KMS-11 (cell line): ENCODE results near the gene ADCY5.

Experiments
- H2AFZ ChIP-seq: fragments of 200-600 bp; sonication (generic); 2 replicates; pipeline ENCODE4 v1.6.1; 2016; ENCODE audit warnings: antibody characterized with exemption, mixed run types, low read depth
- H3K27ac ChIP-seq: fragments of 200-600 bp; sonication (generic); 2 replicates; pipeline ENCODE4 v1.6.1; 2016; ENCODE audit warnings: mild to moderate bottlenecking, mixed run types
- H3K27me3 ChIP-seq: fragments of 200-600 bp; sonication (generic); 2 replicates; pipeline ENCODE4 v1.6.1; 2017; ENCODE audit warnings: mild to moderate bottlenecking, low read depth, mixed run types, moderate library complexity; ENCODE audit not compliant: insufficient read depth
- H3K36me3 ChIP-seq: fragments of 200-600 bp; sonication (generic); 2 replicates; pipeline ENCODE4 v1.6.1; 2017; ENCODE audit warnings: mild to moderate bottlenecking, mixed run types; ENCODE audit not compliant: insufficient read depth
- H3K4me1 ChIP-seq: fragments of 200-600 bp; sonication (generic); 2 replicates; pipeline ENCODE4 v1.6.1; 2016; ENCODE audit warnings: mild to moderate bottlenecking, low read depth, mixed run types; ENCODE audit not compliant: poor library complexity, severe bottlenecking
- H3K4me2 ChIP-seq: fragments of 200-600 bp; sonication (generic); 2 replicates; pipeline ENCODE4 v1.7.0; 2016; ENCODE audit warnings: mild to moderate bottlenecking, mixed run types
- H3K4me3 ChIP-seq: fragments of 200-600 bp; sonication (generic); IDR thresholded peaks from 2 replicates; pipeline ENCODE4 v1.6.1; 2017; ENCODE audit warnings: low read depth, low read length, mixed read lengths; ENCODE audit not compliant: insufficient read depth
- H3K79me2 ChIP-seq: fragments of 200-600 bp; sonication (generic); 2 replicates; pipeline ENCODE4 v1.6.1; 2016; ENCODE audit warnings: low read depth, mixed run types; ENCODE audit not compliant: insufficient read depth
- H3K9ac ChIP-seq: fragments of 200-600 bp; sonication (generic); 2 replicates; pipeline ENCODE4 v1.6.1; 2016; ENCODE audit warnings: mild to moderate bottlenecking, mixed run types
- H4K20me1 ChIP-seq: fragments of 200-600 bp; sonication (generic); 2 replicates; pipeline ENCODE4 v1.6.1; 2016; ENCODE audit warnings: mild to moderate bottlenecking, mixed run types; ENCODE audit not compliant: insufficient read depth
- TF ChIP-seq, protein P1 (sequence below): fragments of 200-600 bp; sonication (generic); conservative IDR thresholded peaks from 2 replicates; pipeline ENCODE4 v1.6.1; 2017; ENCODE audit warnings: low read depth, mild to moderate bottlenecking, antibody characterized with exemption, low read length, moderate library complexity, mixed read lengths

ADCY5 gene

DNA sequence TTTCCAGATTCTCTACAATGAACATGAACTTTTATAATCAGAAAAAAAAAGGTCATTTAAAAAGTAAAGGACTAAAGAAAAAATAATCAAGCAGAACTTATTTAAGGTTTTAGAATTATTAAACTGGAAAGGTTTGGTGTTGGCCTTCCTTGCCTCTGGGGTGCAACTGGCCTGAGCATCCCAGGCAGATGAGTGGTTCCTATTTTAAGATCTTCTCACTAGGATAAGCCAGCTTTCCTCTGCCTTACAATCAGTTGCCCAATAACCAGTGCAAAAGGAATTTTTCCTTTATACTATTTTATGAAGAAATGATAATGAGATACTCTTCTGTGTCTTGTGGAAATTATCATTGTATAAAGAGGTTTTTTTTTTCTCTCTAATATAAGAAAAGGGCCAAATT is 190.5 kb downstream of the ADCY5 start:
- TF ChIP-seq, protein P1, sequence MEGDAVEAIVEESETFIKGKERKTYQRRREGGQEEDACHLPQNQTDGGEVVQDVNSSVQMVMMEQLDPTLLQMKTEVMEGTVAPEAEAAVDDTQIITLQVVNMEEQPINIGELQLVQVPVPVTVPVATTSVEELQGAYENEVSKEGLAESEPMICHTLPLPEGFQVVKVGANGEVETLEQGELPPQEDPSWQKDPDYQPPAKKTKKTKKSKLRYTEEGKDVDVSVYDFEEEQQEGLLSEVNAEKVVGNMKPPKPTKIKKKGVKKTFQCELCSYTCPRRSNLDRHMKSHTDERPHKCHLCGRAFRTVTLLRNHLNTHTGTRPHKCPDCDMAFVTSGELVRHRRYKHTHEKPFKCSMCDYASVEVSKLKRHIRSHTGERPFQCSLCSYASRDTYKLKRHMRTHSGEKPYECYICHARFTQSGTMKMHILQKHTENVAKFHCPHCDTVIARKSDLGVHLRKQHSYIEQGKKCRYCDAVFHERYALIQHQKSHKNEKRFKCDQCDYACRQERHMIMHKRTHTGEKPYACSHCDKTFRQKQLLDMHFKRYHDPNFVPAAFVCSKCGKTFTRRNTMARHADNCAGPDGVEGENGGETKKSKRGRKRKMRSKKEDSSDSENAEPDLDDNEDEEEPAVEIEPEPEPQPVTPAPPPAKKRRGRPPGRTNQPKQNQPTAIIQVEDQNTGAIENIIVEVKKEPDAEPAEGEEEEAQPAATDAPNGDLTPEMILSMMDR: no peak
- H4K20me1 ChIP-seq: no peaks in the 10 kb centered on the region
- H3K4me1 ChIP-seq: peaks cover 17% of the 10 kb centered on the region
- H3K9ac ChIP-seq: no peak overlapping the region
- no peak overlapping the region for H3K4me2 ChIP-seq
- no peaks in the 10 kb centered on the region for H3K79me2 ChIP-seq
- H3K4me3 ChIP-seq: no peak overlapping the region
- no peaks in the 10 kb centered on the region for H3K36me3 ChIP-seq
- H3K27me3 ChIP-seq: no peaks in the 10 kb centered on the region
- H3K27ac ChIP-seq: no peak overlapping the region
- H2AFZ ChIP-seq: no peak overlapping the region

GRCh38 chr3:123256256-123256655 is 192.6 kb downstream of the ADCY5 start:
- no peaks in the 10 kb centered on the region for H3K79me2 ChIP-seq
- H3K4me3 ChIP-seq: no peak overlapping the region
- H4K20me1 ChIP-seq: no peaks in the 10 kb centered on the region
- no peak overlapping the region for H3K4me2 ChIP-seq
- H3K27me3 ChIP-seq: no peaks in the 10 kb centered on the region
- TF ChIP-seq, protein P1: no peak
- no peak overlapping the region for H3K9ac ChIP-seq
- H3K27ac ChIP-seq: no peak overlapping the region
- peaks cover 7% of the 10 kb centered on the region for H3K4me1 ChIP-seq
- no peaks in the 10 kb centered on the region for H3K36me3 ChIP-seq
- no peak overlapping the region for H2AFZ ChIP-seq

DNA sequence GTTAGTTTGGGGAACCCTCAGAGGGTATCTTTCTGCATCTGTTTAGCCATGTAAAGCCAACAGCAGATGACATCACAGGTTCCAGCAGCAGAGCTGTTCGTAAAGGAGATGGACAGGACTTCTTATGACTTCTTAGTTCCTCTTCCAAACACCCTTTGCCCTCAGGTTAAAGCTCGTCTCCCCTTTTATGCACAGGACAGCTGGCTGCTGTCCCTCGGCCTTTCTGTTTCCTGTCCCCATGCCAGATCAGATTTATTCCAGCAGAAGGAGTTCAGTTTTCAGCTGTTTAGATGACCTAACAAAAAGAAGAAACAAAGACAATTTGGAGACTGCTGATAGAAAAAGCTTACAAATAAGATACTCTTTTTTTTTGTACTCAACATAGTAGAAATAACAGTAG is 202.0 kb downstream of the ADCY5 start:
- no peak overlapping the region for H3K27ac ChIP-seq

DNA sequence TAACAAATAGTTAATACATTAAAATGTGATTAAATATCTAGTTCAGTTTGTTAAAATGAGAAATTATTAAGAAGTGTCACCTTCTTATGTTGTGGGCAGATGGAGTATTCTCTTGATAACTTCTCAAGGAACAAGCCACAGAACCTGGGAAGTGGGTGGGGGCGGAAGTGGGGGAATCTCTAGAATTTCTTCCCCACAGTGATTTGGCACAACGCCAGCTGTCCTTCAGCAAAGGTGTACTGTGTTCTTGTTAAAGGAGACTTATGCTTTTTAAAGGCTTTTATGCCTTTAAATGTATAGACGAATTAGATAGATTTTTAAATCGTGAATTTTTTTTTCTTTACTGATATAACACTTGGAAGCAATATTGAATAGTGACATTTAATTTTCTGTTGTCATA is 204.8 kb downstream of the ADCY5 start:
- H3K9ac ChIP-seq: no peak overlapping the region
- H2AFZ ChIP-seq: no peak overlapping the region
- no peaks in the 10 kb centered on the region for H3K4me1 ChIP-seq
- no peak overlapping the region for H3K4me2 ChIP-seq
- H3K27me3 ChIP-seq: no peaks in the 10 kb centered on the region
- TF ChIP-seq, protein P1: no peak
- H3K79me2 ChIP-seq: no peaks in the 10 kb centered on the region
- H3K4me3 ChIP-seq: no peak overlapping the region
- H4K20me1 ChIP-seq: no peaks in the 10 kb centered on the region
- H3K36me3 ChIP-seq: no peaks in the 10 kb centered on the region
- no peak overlapping the region for H3K27ac ChIP-seq

More for the DNA sequence above, 202.0 kb downstream of the ADCY5 start:
- H3K27me3 ChIP-seq: no peaks in the 10 kb centered on the region
- no peaks in the 10 kb centered on the region for H4K20me1 ChIP-seq
- no peaks in the 10 kb centered on the region for H3K36me3 ChIP-seq
- H3K4me2 ChIP-seq: no peak overlapping the region
- no peak overlapping the region for H3K4me3 ChIP-seq
- no peak overlapping the region for H3K9ac ChIP-seq
- H2AFZ ChIP-seq: no peak overlapping the region
- no peaks in the 10 kb centered on the region for H3K4me1 ChIP-seq
- TF ChIP-seq, protein P1: no peak
- no peaks in the 10 kb centered on the region for H3K79me2 ChIP-seq
